ENCODE results near the gene DUSP22.

GRCh38 chr6:257774-258173 lies 34.5 kb upstream of the DUSP22 start:
- TF ChIP-seq CTCF (IDR thresholded peaks at IDR 0.05; ENCODE audit: borderline replicate concordance, extremely low read depth, low read length, poor library complexity, severe bottlenecking) (no peak), EZH2 (IDR thresholded peaks at IDR 0.05; ENCODE audit: borderline replicate concordance, low read depth, low read length, severe bottlenecking) (no peak)

Measured in DND-41 (cell line).